HepG2 (cell line): ENCODE measurements around the gene UTRN. TPM values are rescaled to one million over a fixed set of nuclear protein-coding genes. Genes with fewer than 3 reads are reported as not detected.
A peak's percentile ranks its signal among the peaks of the same experiment; 100 is the strongest.

ENCODE experiments used
- ATAC-seq: fragments of 200-7000 bp; cut with Tn5 transposase; 3 replicates; pipeline ENCODE4 v1.9.1; 2020; ENCODE audit warnings: mild to moderate bottlenecking, moderate library complexity
- BruUV-seq: library from RNA; stranded (reverse); fragments of 400-500 nt; replicated peaks from 2 replicates; lab custom pipeline; 2021; lab: Mats Ljungman, UMichigan
- CTCF ChIA-PET: fragments of 300-600 bp; formaldehyde crosslinking; extraction: SDS; loops from one replicate; lab custom pipeline; 2021; ENCODE audit warnings: low total read pairs, inconsistent platforms, low intra/inter-chr PET ratio; lab: Yijun Ruan, JAX
- POLR2A ChIA-PET: fragments of 350-600 bp; sonication (Branson Sonifier 250); formaldehyde crosslinking; loops from one replicate; lab custom pipeline; 2020; ENCODE audit warnings: antibody characterized with exemption, inconsistent platforms; lab: Yijun Ruan, JAX
- DNase-seq: peaks from one replicate; pipeline ENCODE4 v3.0.0-alpha.2; 2015; ENCODE audit warnings: low spot score
- FAIRE-seq: peaks from 3 replicates; lab custom pipeline; 2011; peaks lifted over from hg19 to GRCh38; lab: Jason Lieb, UNC
- H2AFZ ChIP-seq: one replicate; pipeline ENCODE4 v1.6.1; 2011; ENCODE audit warnings: low read length, inconsistent platforms
- H3K27ac ChIP-seq: fragments of 300-600 bp; 3 replicates; pipeline ENCODE4 v1.8.0; 2011; ENCODE audit warnings: mixed run types, mild to moderate bottlenecking, mixed read lengths, low read length, inconsistent platforms; ENCODE audit not compliant: insufficient read depth; ENCODE audit errors: extremely low read length
- H3K27me3 ChIP-seq, 2 experiments: fragments of 200-600 bp in 1 of 2; 2 replicates in 1 of 2; 3 replicates in 1 of 2; pipeline versions ENCODE4 v1.6.0 to v1.8.0; 2011; ENCODE audit warnings: low read length in 2 of 2, mild to moderate bottlenecking in 2 of 2, moderate library complexity in 2 of 2, inconsistent platforms in 1 of 2; ENCODE audit not compliant: insufficient read depth in 2 of 2, control insufficient read depth in 1 of 2
- H3K36me3 ChIP-seq, 2 experiments: fragments of 200-600 bp in 1 of 2; replicated peaks in 1 of 2; 2 replicates in 1 of 2; 3 replicates in 1 of 2; pipeline versions ENCODE4 v1.5.1 to v1.8.0; 2011; ENCODE audit warnings: low read length in 2 of 2, inconsistent platforms in 1 of 2; ENCODE audit not compliant: insufficient read depth in 2 of 2, control insufficient read depth in 1 of 2
- H3K4me1 ChIP-seq: 2 replicates; pipeline ENCODE4 v1.5.1; 2012; ENCODE audit warnings: low read length, inconsistent platforms; ENCODE audit not compliant: insufficient read depth
- H3K4me2 ChIP-seq: 2 replicates; pipeline ENCODE4 v1.6.0; 2011; ENCODE audit warnings: low read depth, low read length, inconsistent platforms
- H3K4me3 ChIP-seq, 3 experiments: fragments of 200-600 bp in 1 of 3; sonication (generic), shearing (Covaris generic) in 1 of 3; replicated peaks in 1 of 3; 2 replicates each; pipeline ENCODE4 v1.5.1; 2011 to 2016; ENCODE audit warnings: low read length in 3 of 3, inconsistent platforms in 2 of 3, low read depth in 2 of 3, mild to moderate bottlenecking in 2 of 3, control low read depth in 1 of 3, mixed read lengths in 1 of 3; ENCODE audit not compliant: insufficient read depth in 1 of 3
- H3K79me2 ChIP-seq: one replicate; pipeline ENCODE4 v1.6.1; 2011; ENCODE audit warnings: low read length, inconsistent platforms; ENCODE audit not compliant: insufficient read depth
- H3K9ac ChIP-seq: 2 replicates; pipeline ENCODE4 v1.6.0; 2011; ENCODE audit warnings: mild to moderate bottlenecking, low read depth, low read length, inconsistent platforms; ENCODE audit not compliant: insufficient read depth
- H3K9me3 ChIP-seq: 2 replicates; pipeline ENCODE4 v1.5.1; 2012; ENCODE audit warnings: mild to moderate bottlenecking, low read length
- H4K20me1 ChIP-seq: 2 replicates; pipeline ENCODE4 v1.6.0; 2011; ENCODE audit warnings: inconsistent platforms, mild to moderate bottlenecking, low read length, moderate library complexity; ENCODE audit not compliant: insufficient read depth
- MAFK ChIP-seq, 2 experiments: IDR thresholded peaks in 1 of 2; conservative IDR thresholded peaks in 1 of 2; 2 replicates each; pipeline ENCODE4 v1.6.1; 2011; ENCODE audit warnings: improper control_type of control experiment in 2 of 2, low read length in 2 of 2
- PCBP2 ChIP-seq: fragments of 200-400 bp; formaldehyde crosslinking; optimal IDR thresholded peaks from 2 replicates; pipeline ENCODE3; 2018; ENCODE audit warnings: low read length, low read depth; ENCODE audit not compliant: poor library complexity, severe bottlenecking
- POLR2A ChIP-seq, 2 experiments: IDR thresholded peaks; 2 replicates each; pipeline ENCODE4 v1.6.1; 2011; ENCODE audit warnings: low read depth in 2 of 2, low read length in 2 of 2, mild to moderate bottlenecking in 1 of 2, moderate library complexity in 1 of 2; ENCODE audit not compliant: insufficient read depth in 1 of 2
- ZNF20 ChIP-seq: sonication (generic); formaldehyde crosslinking; IDR thresholded peaks from 2 replicates; pipeline ENCODE4 v1.4.0; 2020; ENCODE audit warnings: mild to moderate bottlenecking, moderate library complexity, missing genetic modification reagents
- ZNF263 ChIP-seq: sonication (generic); formaldehyde crosslinking; IDR thresholded peaks from 2 replicates; pipeline ENCODE4 v1.4.0; 2020; ENCODE audit warnings: missing genetic modification reagents
- WGBS: methylation state at CpG from one replicate; pipeline ENCODE4 v1.1.6; 2017; ENCODE audit warnings: low lambda C conversion rate; 5-methylcytosine and 5-hydroxymethylcytosine counted together
- in situ Hi-C: cut with HindIII; loops from 2 replicates; pipeline ENCODE4 v1.10.0; 2017; ENCODE audit warnings: low pct_unique_long_range_greater_than_20kb; ENCODE audit not compliant: extremely low pct_ligation_motif_present
- intact Hi-C: fragments of 100-400 bp; cut with micrococcal nuclease; formaldehyde crosslinking; loops from one replicate; pipeline ENCODE4 v1.10.0; 2022; ENCODE audit not compliant: unreplicated experiment
- polyA plus RNA-seq, 8 experiments: library from polyadenylated mRNA; depleted of rRNA in 3 of 8; stranded (reverse) in 7 of 8; unstranded in 1 of 8; fragments of >200 nt; fragmentation: Illumina TruSeq in 4 of 8; extraction: Trizol in 4 of 8; gene quantifications; 2 replicates each; pipeline versions ENCODE4 v1.2.1 to v1.2.3, GENCODE V29; 2011 to 2016; ENCODE audit warnings: low read depth in 4 of 8, missing spikeins in 1 of 8, mixed read lengths in 1 of 8; ENCODE audit not compliant: insufficient read depth in 1 of 8
- total RNA-seq, 5 experiments: library from RNA; depleted of rRNA; stranded (reverse); fragments of >200 nt; fragmentation: Illumina TruSeq; extraction: Trizol; gene quantifications; 2 replicates each; pipeline ENCODE4 v1.2.3, GENCODE V29; 2016; ENCODE audit warnings: low read depth in 1 of 5
- TF ChIP-seq, protein P1 (sequence below): sonication (generic); formaldehyde crosslinking; IDR thresholded peaks from 2 replicates; pipeline ENCODE4 v1.9.0; 2021; ENCODE audit warnings: missing genetic modification reagents, borderline replicate concordance
- TF ChIP-seq, protein P2 (sequence below): sonication (generic); formaldehyde crosslinking; IDR thresholded peaks from 2 replicates; pipeline ENCODE4 v1.9.0; 2022; ENCODE audit warnings: missing genetic modification reagents, mild to moderate bottlenecking, borderline replicate concordance

The UTRN gene
- total and polyA plus RNA-seq, 2 of the 13 experiments (the other 11 are each of a cell fraction or from before 2014, with no cell fraction given) = 102 to 116 TPM

DNA sequence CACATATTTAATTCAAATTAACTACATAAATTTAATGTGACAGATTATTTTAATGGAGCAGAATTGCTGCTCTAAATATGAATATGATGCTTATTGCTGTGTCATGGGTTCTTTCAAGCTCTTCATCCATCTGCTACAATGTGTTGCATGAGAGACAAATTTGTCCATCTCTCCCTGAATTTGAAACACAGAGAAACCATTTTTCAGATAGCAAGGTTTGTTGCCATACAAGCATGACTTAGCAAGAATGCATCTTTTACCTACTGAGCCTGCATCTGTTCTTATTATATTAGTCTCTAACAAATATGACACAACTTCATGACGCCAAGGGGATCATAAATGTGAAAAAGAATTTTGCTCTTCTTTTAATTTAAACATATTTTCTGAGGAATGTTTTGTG is 8.0 kb upstream of the UTRN start:
- DNase-seq = no peak
- 58% methylated on average over 1 of the region's 1 CpG for WGBS
- intact Hi-C loops (no loop called here), in situ Hi-C loops (no loop called here)
- no peaks in the 10 kb centered on the region for H4K20me1 ChIP-seq
- H3K36me3 ChIP-seq = no peaks in the 10 kb centered on the region
- POLR2A ChIA-PET = no interaction called here
- no peak overlapping the region for H3K9ac ChIP-seq
- H3K4me3 ChIP-seq = no peak overlapping the region
- no peak for ATAC-seq
- no peaks in the 10 kb centered on the region for H3K4me1 ChIP-seq
- H3K4me2 ChIP-seq = no peak overlapping the region
- TF ChIP-seq, protein P1, sequence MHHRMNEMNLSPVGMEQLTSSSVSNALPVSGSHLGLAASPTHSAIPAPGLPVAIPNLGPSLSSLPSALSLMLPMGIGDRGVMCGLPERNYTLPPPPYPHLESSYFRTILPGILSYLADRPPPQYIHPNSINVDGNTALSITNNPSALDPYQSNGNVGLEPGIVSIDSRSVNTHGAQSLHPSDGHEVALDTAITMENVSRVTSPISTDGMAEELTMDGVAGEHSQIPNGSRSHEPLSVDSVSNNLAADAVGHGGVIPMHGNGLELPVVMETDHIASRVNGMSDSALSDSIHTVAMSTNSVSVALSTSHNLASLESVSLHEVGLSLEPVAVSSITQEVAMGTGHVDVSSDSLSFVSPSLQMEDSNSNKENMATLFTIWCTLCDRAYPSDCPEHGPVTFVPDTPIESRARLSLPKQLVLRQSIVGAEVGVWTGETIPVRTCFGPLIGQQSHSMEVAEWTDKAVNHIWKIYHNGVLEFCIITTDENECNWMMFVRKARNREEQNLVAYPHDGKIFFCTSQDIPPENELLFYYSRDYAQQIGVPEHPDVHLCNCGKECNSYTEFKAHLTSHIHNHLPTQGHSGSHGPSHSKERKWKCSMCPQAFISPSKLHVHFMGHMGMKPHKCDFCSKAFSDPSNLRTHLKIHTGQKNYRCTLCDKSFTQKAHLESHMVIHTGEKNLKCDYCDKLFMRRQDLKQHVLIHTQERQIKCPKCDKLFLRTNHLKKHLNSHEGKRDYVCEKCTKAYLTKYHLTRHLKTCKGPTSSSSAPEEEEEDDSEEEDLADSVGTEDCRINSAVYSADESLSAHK (CRISPR knock-in tag) = no peak
- TF ChIP-seq ZNF20 (CRISPR knock-in tag) (no peak), MAFK (conservative IDR thresholded peaks at IDR 0.05 in 1 of 2, IDR thresholded peaks at IDR 0.05 in 1 of 2; ENCODE audit: low read length in 2 of 2) (0 out of 4 replicates have a peak, but pooled peaks of 1 of the 2 experiments have one; percentile 10), ZNF263 (CRISPR knock-in tag) (no peak), PCBP2 (no peak), POLR2A (IDR thresholded peaks at IDR 0.05; ENCODE audit: insufficient read depth in 1 of 2, low read depth in 2 of 2, low read length in 2 of 2) (no peak)
- TF ChIP-seq, protein P2, sequence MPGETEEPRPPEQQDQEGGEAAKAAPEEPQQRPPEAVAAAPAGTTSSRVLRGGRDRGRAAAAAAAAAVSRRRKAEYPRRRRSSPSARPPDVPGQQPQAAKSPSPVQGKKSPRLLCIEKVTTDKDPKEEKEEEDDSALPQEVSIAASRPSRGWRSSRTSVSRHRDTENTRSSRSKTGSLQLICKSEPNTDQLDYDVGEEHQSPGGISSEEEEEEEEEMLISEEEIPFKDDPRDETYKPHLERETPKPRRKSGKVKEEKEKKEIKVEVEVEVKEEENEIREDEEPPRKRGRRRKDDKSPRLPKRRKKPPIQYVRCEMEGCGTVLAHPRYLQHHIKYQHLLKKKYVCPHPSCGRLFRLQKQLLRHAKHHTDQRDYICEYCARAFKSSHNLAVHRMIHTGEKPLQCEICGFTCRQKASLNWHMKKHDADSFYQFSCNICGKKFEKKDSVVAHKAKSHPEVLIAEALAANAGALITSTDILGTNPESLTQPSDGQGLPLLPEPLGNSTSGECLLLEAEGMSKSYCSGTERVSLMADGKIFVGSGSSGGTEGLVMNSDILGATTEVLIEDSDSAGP (CRISPR knock-in tag) = no peak
- TF ChIP-seq, all 625 proteins: peak for 1
- Histone ChIP-seq H3K79me2 (no peaks in the 10 kb centered on the region), H3K9me3 (no peaks in the 10 kb centered on the region), H3K27me3 (0 out of 5 replicates have a peak, but pooled peaks cover 0 to 1% of the 10 kb centered on the region in 2 experiments), H3K27ac (no peak overlapping the region), H2AFZ (no peak overlapping the region)
- no TSS peak for BruUV-seq
- CTCF ChIA-PET = no interaction called here
- FAIRE-seq = no peak
